Activated B cell treated with CpG ODN at 0.5 μM for 24 hours (primary cell): ENCODE data around the gene CAMK4. TPM values are rescaled to one million over a fixed set of nuclear protein-coding genes. Genes with fewer than 3 reads are reported as not detected.

Experiments used
- ATAC-seq: fragments of 200-7000 bp; cut with Tn5 transposase; one replicate; pipeline ENCODE4 v1.10.0; 2021; ENCODE audit warnings: low read depth, mild to moderate bottlenecking, moderate library complexity
- CTCF ChIA-PET: fragments of 350-600 bp; sonication (Branson Sonifier 250); formaldehyde crosslinking; loops from one replicate; lab custom pipeline; 2021; ENCODE audit warnings: antibody characterized with exemption; lab: Charles Lee
- POLR2A ChIA-PET: fragments of 350-600 bp; sonication (Branson Sonifier 250); formaldehyde crosslinking; loops from one replicate; lab custom pipeline; 2021; ENCODE audit warnings: antibody characterized with exemption; lab: Charles Lee
- DNase-seq: peaks from one replicate; pipeline ENCODE4 v3.0.0; 2022
- H3K27ac Mint-ChIP-seq: one replicate; pipeline ENCODE4 v1.8.0; 2020; ENCODE audit warnings: mixed read lengths
- H3K27me3 Mint-ChIP-seq: one replicate; pipeline ENCODE4 v1.8.0; 2021; ENCODE audit warnings: mixed read lengths
- H3K36me3 Mint-ChIP-seq: one replicate; pipeline ENCODE4 v1.8.0; 2021; ENCODE audit warnings: low read depth, mixed read lengths
- H3K4me1 Mint-ChIP-seq: one replicate; pipeline ENCODE4 v1.8.0; 2021; ENCODE audit warnings: mixed read lengths
- H3K4me3 Mint-ChIP-seq: one replicate; pipeline ENCODE4 v1.8.0; 2020; ENCODE audit warnings: mild to moderate bottlenecking, mixed read lengths
- H3K9me3 Mint-ChIP-seq: one replicate; pipeline ENCODE4 v1.8.0; 2020; ENCODE audit warnings: mixed read lengths
- CTCF ChIP-seq: fragments of 200-600 bp; IDR thresholded peaks from one replicate; pipeline ENCODE4 v1.8.0; 2022; ENCODE audit warnings: antibody characterized with exemption, mild to moderate bottlenecking
- intact Hi-C: fragments of 100-400 bp; cut with micrococcal nuclease; formaldehyde crosslinking; loops from one replicate; pipeline ENCODE4 v1.15.1; 2024
- total RNA-seq: library from RNA; stranded (reverse); gene quantifications from 2 replicates; pipeline ENCODE4 v1.2.3, GENCODE V29; 2022

The CAMK4 gene
- total RNA-seq, 1 donor from 2014 or later: 6.3 TPM

GRCh38 chr5:111511174-111511830 lies 287.1 kb downstream of the CAMK4 start:
- no peak for TF ChIP-seq CTCF
- ATAC-seq: no peak
- ChIA-PET CTCF (interaction anchor here (1.2 to 6.5 kb wide), 2 partner anchors 21 to 40 kb away, joined by 5 to 52 read pairs; no protein-coding TSS in a partner anchor), POLR2A (interaction anchor here (0.7 to 3.0 kb wide), 11 partner anchors 11 to 1279 kb away, joined by 3 to 33 read pairs (median 4); partner anchors contain the start of genes NREP and SLC25A46)
- DNase-seq: no peak
- peaks cover 12% of the 10 kb centered on the region for H3K36me3 Mint-ChIP-seq
- peak overlapping the region; percentile 99 for H3K4me3 Mint-ChIP-seq
- no peaks in the 10 kb centered on the region for H3K27me3 Mint-ChIP-seq
- H3K9me3 Mint-ChIP-seq: no peaks in the 10 kb centered on the region
- intact Hi-C loops: loop anchor here (5.0 to 10.0 kb wide), 7 partner anchors 906 to 2001 kb away; partner anchors contain the start of genes EPB41L4A, MAN2A1, REEP5 and SRP19
- H3K4me1 Mint-ChIP-seq: peaks cover 35% of the 10 kb centered on the region
- peak overlapping the region; percentile 99 for H3K27ac Mint-ChIP-seq

- intact Hi-C loops: loop anchor here (2.0 to 10.0 kb wide), 13 partner anchors 39 to 2000 kb away; partner anchors contain the start of genes DCP2, EPB41L4A, MAN2A1 and NREP
- CTCF ChIA-PET: interaction anchor here (1.2 to 6.5 kb wide), 2 partner anchors 20 to 39 kb away, joined by 5 to 52 read pairs; no protein-coding TSS in a partner anchor
- Mint-ChIP-seq H3K4me1 (peaks cover 35% of the 10 kb centered on the region), H3K36me3 (peaks cover 12% of the 10 kb centered on the region), H3K27ac (peak overlapping the region; percentile 99), H3K4me3 (peak overlapping the region; percentile 99), H3K27me3 (no peaks in the 10 kb centered on the region), H3K9me3 (no peaks in the 10 kb centered on the region)
- ATAC-seq (no peak), DNase-seq (no peak)
- POLR2A ChIA-PET: interaction anchor here (0.6 to 3.0 kb wide), 11 partner anchors 11 to 1278 kb away, joined by 3 to 33 read pairs (median 4); partner anchors contain the start of genes NREP and SLC25A46
- TF ChIP-seq CTCF: no peak
Measured at GRCh38 chr5:111511831-111512374, 287.7 kb downstream of the CAMK4 start.

GRCh38 chr5:111512375-111513130 lies 288.4 kb downstream of the CAMK4 start, which contains the start of gene STARD4:
TSS of gene STARD4 (minus strand) at chr5:111512535. CDS start at chr5:111507433, 5,102 bp downstream.
- peak within 1 kb of the TSS; percentile 99 for H3K27ac Mint-ChIP-seq
- intact Hi-C loops: loop anchor here (1.0 to 10.0 kb wide), 14 partner anchors 18 to 2000 kb away; partner anchors contain the start of genes DCP2, EPB41L4A, MAN2A1 and NREP
- ChIA-PET POLR2A (interaction anchor here (0.6 to 3.0 kb wide), 13 partner anchors 12 to 1418 kb away, joined by 3 to 33 read pairs (median 4); partner anchors contain the start of genes NREP and SLC25A46), CTCF (interaction anchor here (6.5 kb wide), 1 partner anchor 19 kb away, joined by 52 read pairs; no protein-coding TSS in a partner anchor)
- DNase-seq (peak; percentile 94), ATAC-seq (peak; percentile 96)
- no peak for TF ChIP-seq CTCF
- H3K4me3 Mint-ChIP-seq: peak within 1 kb of the TSS; percentile 99
- H3K36me3 Mint-ChIP-seq: peaks cover 12% of the 10 kb centered on the region
- peaks cover 35% of the 10 kb centered on the region for H3K4me1 Mint-ChIP-seq
- H3K27me3 Mint-ChIP-seq: no peaks in the 10 kb centered on the region
- H3K9me3 Mint-ChIP-seq: no peaks in the 10 kb centered on the region

- ATAC-seq (no peak), DNase-seq (no peak)
- POLR2A ChIA-PET: interaction anchor here (0.6 to 3.0 kb wide), 3 partner anchors 18 to 648 kb away, joined by 3 to 33 read pairs (median 8); no protein-coding TSS in a partner anchor
- Mint-ChIP-seq H3K4me1 (peaks cover 32% of the 10 kb centered on the region), H3K4me3 (peak overlapping the region; percentile 99), H3K36me3 (peaks cover 12% of the 10 kb centered on the region), H3K27ac (peak overlapping the region; percentile 99), H3K9me3 (no peaks in the 10 kb centered on the region), H3K27me3 (no peaks in the 10 kb centered on the region)
- CTCF ChIA-PET: interaction anchor here (6.5 kb wide), 1 partner anchor 19 kb away, joined by 52 read pairs; no protein-coding TSS in a partner anchor
- intact Hi-C loops: loop anchor here (1.0 to 10.0 kb wide), 14 partner anchors 17 to 1999 kb away; partner anchors contain the start of genes DCP2, EPB41L4A, MAN2A1 and NREP
- TF ChIP-seq CTCF: no peak
Measured at GRCh38 chr5:111513131-111513520, 288.9 kb downstream of the CAMK4 start.
